ENCODE measurements around the gene ATP5PF.
A peak's percentile ranks its signal among the peaks of the same experiment; 100 is the strongest.
"Not testable (repeated sequence)": the region's sequence is repeated elsewhere in the genome, so short reads cannot be mapped to it uniquely, and the experiment has no call there.

ATP5PF gene

GRCh38 chr21:25721987-25722386 is 12.7 kb downstream of the ATP5PF start:
- no peak for DNase-seq

GRCh38 chr21:25717491-25718147 is 17.1 kb downstream of the ATP5PF start:
- no peak for DNase-seq

GRCh38 chr21:25714066-25714465 is 20.6 kb downstream of the ATP5PF start:
- DNase-seq = not testable (repeated sequence)

- no peak for DNase-seq
These were observed 24.2 kb downstream of the ATP5PF start for GRCh38 chr21:25710550-25710949.

GRCh38 chr21:25709684-25710265 is 24.9 kb downstream of the ATP5PF start:
- DNase-seq = no peak

- peak; percentile 58 for DNase-seq
These were observed 26.1 kb downstream of the ATP5PF start for GRCh38 chr21:25708467-25709065.

GRCh38 chr21:25701529-25701928 is 33.2 kb downstream of the ATP5PF start:
- DNase-seq = no peak

GRCh38 chr21:25700741-25701140 is 34.0 kb downstream of the ATP5PF start:
- DNase-seq = no peak

GRCh38 chr21:25695461-25695860 is 39.2 kb downstream of the ATP5PF start:
- DNase-seq = not testable (repeated sequence)

GRCh38 chr21:25691976-25692375 is 42.7 kb downstream of the ATP5PF start:
- no peak for DNase-seq

- no peak for DNase-seq
These were observed 45.5 kb downstream of the ATP5PF start for GRCh38 chr21:25689226-25689625.

- DNase-seq = no peak
These were observed 46.2 kb downstream of the ATP5PF start for GRCh38 chr21:25688275-25689155.

- DNase-seq = no peak
These were observed 46.9 kb downstream of the ATP5PF start for GRCh38 chr21:25687787-25688186.

GRCh38 chr21:25682382-25682781 is 52.3 kb downstream of the ATP5PF start:
- no peak for DNase-seq

GRCh38 chr21:25676451-25676850 is 58.3 kb downstream of the ATP5PF start:
- no peak for DNase-seq
